ENCODE measurements around the gene SYTL3. TPM values are rescaled to one million over a fixed set of nuclear protein-coding genes. Genes with fewer than 3 reads are reported as not detected.

Gene SYTL3
- total RNA-seq, 1 experiment from 2014 or later = 0.65 TPM

DNA sequence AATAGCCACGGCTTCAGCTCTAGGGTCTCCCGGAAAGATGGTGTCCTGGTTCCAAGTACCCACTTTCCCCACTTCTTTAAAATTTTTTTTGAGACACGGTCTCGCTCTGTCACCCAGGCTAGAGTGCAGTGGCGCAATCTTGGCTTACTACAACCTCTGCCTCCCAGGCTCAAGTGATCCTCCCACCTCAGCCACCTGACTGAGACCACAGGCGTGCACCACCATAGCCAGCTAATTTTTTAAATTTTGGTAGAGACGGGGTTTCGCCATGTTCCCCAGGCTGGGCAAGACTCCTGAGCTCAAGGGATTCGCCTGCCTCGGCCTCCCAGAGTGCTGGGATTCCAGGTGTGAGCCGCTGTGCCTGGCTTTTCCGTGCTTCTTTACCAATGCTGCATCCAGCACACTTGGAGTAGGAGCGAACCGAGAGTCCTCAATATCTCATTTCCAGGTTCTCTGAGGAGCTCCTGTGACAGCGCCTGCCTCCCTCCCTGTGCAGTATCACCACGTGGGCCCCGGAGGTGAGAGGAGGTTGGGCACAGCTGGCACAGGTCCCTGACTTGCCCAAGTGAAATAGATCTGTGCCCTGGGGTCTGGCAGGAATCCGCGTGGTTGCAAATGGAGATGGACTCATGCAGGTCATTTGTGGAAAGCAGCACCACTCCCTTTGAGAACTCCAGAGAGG lies 132.0 kb downstream of the SYTL3 start:
- no peaks in the 10 kb centered on the region for H3K9me3 Mint-ChIP-seq (ENCODE audit: unreplicated experiment)
- H3K4me3 Mint-ChIP-seq (ENCODE audit: unreplicated experiment) = no peak overlapping the region
- TF ChIP-seq, protein P1, sequence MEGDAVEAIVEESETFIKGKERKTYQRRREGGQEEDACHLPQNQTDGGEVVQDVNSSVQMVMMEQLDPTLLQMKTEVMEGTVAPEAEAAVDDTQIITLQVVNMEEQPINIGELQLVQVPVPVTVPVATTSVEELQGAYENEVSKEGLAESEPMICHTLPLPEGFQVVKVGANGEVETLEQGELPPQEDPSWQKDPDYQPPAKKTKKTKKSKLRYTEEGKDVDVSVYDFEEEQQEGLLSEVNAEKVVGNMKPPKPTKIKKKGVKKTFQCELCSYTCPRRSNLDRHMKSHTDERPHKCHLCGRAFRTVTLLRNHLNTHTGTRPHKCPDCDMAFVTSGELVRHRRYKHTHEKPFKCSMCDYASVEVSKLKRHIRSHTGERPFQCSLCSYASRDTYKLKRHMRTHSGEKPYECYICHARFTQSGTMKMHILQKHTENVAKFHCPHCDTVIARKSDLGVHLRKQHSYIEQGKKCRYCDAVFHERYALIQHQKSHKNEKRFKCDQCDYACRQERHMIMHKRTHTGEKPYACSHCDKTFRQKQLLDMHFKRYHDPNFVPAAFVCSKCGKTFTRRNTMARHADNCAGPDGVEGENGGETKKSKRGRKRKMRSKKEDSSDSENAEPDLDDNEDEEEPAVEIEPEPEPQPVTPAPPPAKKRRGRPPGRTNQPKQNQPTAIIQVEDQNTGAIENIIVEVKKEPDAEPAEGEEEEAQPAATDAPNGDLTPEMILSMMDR (IDR thresholded peaks at IDR 0.05; ENCODE audit: unreplicated experiment) = no peak
- peaks cover 8% of the 10 kb centered on the region for H3K4me1 Mint-ChIP-seq (ENCODE audit: insufficient read depth, unreplicated experiment)
- ChIA-PET POLR2A (interaction anchor here (0.8 to 0.9 kb wide), 3 partner anchors 17 to 177 kb away, joined by 3 to 4 read pairs (median 3); no protein-coding TSS in a partner anchor), CTCF (interaction anchor here (0.6 to 1.8 kb wide), 5 partner anchors 10 to 191 kb away, joined by 3 to 9 read pairs (median 4); no protein-coding TSS in a partner anchor)
- intact Hi-C loops (cut with micrococcal nuclease) = no loop called here
- DNase-seq (ENCODE audit: unreplicated experiment) = no peak
- H3K27me3 Mint-ChIP-seq (ENCODE audit: insufficient read depth, unreplicated experiment) = no peaks in the 10 kb centered on the region
- H3K36me3 Mint-ChIP-seq (ENCODE audit: insufficient read depth, unreplicated experiment) = peaks cover 99% of the 10 kb centered on the region
- no TSS peak for BruUV-seq (replicated peaks)
- H3K27ac Mint-ChIP-seq (ENCODE audit: low read depth, unreplicated experiment) = no peak overlapping the region

DNA sequence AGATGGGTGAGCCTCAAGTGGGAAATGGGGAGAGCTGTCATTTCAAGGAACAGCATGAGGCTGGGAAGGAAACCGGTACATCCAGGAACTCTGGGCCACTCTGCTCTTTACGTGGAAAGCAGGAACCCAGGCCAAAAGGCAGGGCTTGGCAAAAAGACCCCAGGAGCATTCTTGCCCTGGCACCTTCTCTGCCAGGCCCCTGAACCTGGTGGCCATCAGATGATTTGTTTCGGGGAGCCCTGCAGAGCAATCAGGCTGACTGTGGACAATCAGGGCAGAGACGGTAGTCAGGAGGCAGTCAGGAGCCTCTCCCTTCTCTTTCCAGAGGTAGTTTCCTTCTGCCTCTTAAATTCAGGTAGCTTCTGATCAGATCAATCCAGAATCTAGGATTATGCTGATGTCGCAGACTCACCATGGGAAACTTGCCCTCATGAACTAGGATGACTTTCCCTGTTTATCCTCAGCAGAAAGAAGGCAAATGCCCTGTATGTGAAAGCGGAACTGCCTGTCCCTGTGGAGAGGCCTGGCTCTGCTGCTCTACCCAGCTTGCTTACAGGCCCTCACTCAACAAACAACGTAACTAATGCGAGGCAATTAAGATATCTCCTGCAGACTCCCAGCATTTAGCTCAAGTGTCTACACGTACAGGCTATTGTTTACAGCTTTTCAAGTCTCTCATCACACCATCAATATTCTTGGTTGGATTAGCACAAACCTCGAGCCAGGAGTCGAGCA lies 132.7 kb downstream of the SYTL3 start:
- Mint-ChIP-seq H3K4me1 (ENCODE audit: insufficient read depth, unreplicated experiment) (peaks cover under 1% of the 10 kb centered on the region), H3K4me3 (ENCODE audit: unreplicated experiment) (no peak overlapping the region), H3K27ac (ENCODE audit: low read depth, unreplicated experiment) (no peak overlapping the region), H3K27me3 (ENCODE audit: insufficient read depth, unreplicated experiment) (no peaks in the 10 kb centered on the region), H3K36me3 (ENCODE audit: insufficient read depth, unreplicated experiment) (peaks cover 99% of the 10 kb centered on the region), H3K9me3 (ENCODE audit: unreplicated experiment) (no peaks in the 10 kb centered on the region)
- intact Hi-C loops (cut with micrococcal nuclease) = no loop called here
- BruUV-seq (replicated peaks) = no TSS peak
- ChIA-PET CTCF (interaction anchor here (0.6 to 1.8 kb wide), 4 partner anchors 16 to 570 kb away, joined by 4 to 6 read pairs (median 5); no protein-coding TSS in a partner anchor), POLR2A (interaction anchor here (0.9 kb wide), 1 partner anchor 77 kb away, joined by 3 read pairs; no protein-coding TSS in a partner anchor)
- DNase-seq (ENCODE audit: unreplicated experiment) = no peak
- TF ChIP-seq, protein P1 (IDR thresholded peaks at IDR 0.05; ENCODE audit: unreplicated experiment) = no peak

DNA sequence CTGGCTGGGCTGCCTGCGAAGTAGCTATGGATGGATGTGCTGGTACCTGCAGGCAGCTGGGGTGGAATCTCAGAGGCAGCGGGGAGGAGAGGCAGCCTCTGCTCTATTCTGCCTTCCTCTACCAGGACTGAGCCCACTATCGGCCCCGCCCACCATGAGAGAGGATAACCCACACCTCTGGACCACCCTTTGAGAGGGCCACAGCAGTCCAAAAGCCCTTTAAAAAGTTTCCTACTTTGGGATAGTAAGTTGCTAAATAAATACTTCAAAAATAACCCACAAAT lies 133.3 kb downstream of the SYTL3 start:
- H3K4me3 Mint-ChIP-seq (ENCODE audit: unreplicated experiment) = no peak overlapping the region
- no TSS peak for BruUV-seq (replicated peaks)
- H3K27ac Mint-ChIP-seq (ENCODE audit: low read depth, unreplicated experiment) = no peak overlapping the region
- H3K36me3 Mint-ChIP-seq (ENCODE audit: insufficient read depth, unreplicated experiment) = peaks cover 99% of the 10 kb centered on the region
- no peaks in the 10 kb centered on the region for H3K27me3 Mint-ChIP-seq (ENCODE audit: insufficient read depth, unreplicated experiment)
- TF ChIP-seq, protein P1 (IDR thresholded peaks at IDR 0.05; ENCODE audit: unreplicated experiment) = no peak
- intact Hi-C loops (cut with micrococcal nuclease) = no loop called here
- ChIA-PET POLR2A (no interaction called here), CTCF (interaction anchor here (0.6 kb wide), 1 partner anchor 570 kb away, joined by 6 read pairs; no protein-coding TSS in a partner anchor)
- H3K9me3 Mint-ChIP-seq (ENCODE audit: unreplicated experiment) = no peaks in the 10 kb centered on the region
- H3K4me1 Mint-ChIP-seq (ENCODE audit: insufficient read depth, unreplicated experiment) = no peaks in the 10 kb centered on the region
- DNase-seq (ENCODE audit: unreplicated experiment) = no peak

DNA sequence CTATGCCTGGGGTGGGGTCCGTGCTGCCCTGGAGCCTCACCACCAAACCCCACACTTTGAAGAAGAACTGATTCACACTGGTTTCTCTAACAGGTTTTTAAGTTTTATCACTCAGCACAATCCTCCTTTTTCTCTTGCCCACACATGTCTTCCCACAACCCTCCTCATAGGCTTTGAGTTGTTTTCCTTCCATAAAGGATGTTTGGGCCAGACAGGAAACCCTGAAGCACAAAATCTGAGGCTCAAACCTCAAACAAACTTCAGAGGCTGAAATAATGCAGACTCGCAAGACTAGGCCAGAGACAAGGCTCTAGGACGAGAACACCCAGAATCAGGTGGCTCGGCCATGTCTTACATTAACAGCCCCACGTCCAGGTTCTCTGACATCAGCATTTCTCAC lies 134.0 kb downstream of the SYTL3 start:
- Mint-ChIP-seq H3K27me3 (ENCODE audit: insufficient read depth, unreplicated experiment) (no peaks in the 10 kb centered on the region), H3K4me3 (ENCODE audit: unreplicated experiment) (no peak overlapping the region), H3K4me1 (ENCODE audit: insufficient read depth, unreplicated experiment) (no peaks in the 10 kb centered on the region), H3K27ac (ENCODE audit: low read depth, unreplicated experiment) (peak overlapping the region; percentile 46), H3K36me3 (ENCODE audit: insufficient read depth, unreplicated experiment) (peaks cover 95% of the 10 kb centered on the region), H3K9me3 (ENCODE audit: unreplicated experiment) (no peaks in the 10 kb centered on the region)
- DNase-seq (ENCODE audit: unreplicated experiment) = no peak
- BruUV-seq (replicated peaks) = no TSS peak
- ChIA-PET CTCF (interaction anchor here (0.7 to 1.8 kb wide), 2 partner anchors 185 to 188 kb away, joined by 6 read pairs; no protein-coding TSS in a partner anchor), POLR2A (no interaction called here)
- TF ChIP-seq, protein P1 (IDR thresholded peaks at IDR 0.05; ENCODE audit: unreplicated experiment) = no peak
- intact Hi-C loops (cut with micrococcal nuclease) = no loop called here

Data from MCF 10A (cell line).